ENCODE measurements around the gene RHCG. TPM values are rescaled to one million over a fixed set of nuclear protein-coding genes. Genes with fewer than 3 reads are reported as not detected.

Gene RHCG
- total and polyA plus RNA-seq, 2 of the 13 experiments (the other 11 are each of a cell fraction or from before 2014, with no cell fraction given) = not detected

DNA sequence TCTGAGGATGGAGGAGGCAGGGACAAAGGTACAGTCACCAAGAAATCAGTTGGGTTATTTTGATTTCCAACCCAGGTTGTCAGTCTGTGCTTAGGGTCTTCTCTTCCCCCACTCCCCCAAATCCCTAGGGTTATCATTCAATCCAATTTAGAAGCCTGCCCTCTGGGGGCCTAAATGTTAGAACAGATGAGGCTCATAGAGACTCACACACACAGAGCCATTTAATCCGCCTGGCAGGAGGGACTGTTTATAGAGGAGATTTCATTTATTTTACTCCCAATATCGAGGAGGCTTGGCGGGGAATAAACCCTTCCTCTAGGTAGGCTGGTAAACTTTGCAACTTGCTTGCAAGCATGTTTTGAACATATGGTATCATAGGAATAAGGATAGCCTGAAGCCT lies 52.8 kb downstream of the RHCG start (continued):
- TF ChIP-seq, protein P1, sequence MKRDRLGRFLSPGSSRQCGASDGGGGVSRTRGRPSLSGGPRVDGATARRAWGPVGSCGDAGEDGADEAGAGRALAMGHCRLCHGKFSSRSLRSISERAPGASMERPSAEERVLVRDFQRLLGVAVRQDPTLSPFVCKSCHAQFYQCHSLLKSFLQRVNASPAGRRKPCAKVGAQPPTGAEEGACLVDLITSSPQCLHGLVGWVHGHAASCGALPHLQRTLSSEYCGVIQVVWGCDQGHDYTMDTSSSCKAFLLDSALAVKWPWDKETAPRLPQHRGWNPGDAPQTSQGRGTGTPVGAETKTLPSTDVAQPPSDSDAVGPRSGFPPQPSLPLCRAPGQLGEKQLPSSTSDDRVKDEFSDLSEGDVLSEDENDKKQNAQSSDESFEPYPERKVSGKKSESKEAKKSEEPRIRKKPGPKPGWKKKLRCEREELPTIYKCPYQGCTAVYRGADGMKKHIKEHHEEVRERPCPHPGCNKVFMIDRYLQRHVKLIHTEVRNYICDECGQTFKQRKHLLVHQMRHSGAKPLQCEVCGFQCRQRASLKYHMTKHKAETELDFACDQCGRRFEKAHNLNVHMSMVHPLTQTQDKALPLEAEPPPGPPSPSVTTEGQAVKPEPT (CRISPR knock-in tag; IDR thresholded peaks at IDR 0.05; ENCODE audit: low read depth) = no peak
- TF ChIP-seq ZNF160 (CRISPR knock-in tag; IDR thresholded peaks at IDR 0.05) = no peak
- TF ChIP-seq, protein P2, sequence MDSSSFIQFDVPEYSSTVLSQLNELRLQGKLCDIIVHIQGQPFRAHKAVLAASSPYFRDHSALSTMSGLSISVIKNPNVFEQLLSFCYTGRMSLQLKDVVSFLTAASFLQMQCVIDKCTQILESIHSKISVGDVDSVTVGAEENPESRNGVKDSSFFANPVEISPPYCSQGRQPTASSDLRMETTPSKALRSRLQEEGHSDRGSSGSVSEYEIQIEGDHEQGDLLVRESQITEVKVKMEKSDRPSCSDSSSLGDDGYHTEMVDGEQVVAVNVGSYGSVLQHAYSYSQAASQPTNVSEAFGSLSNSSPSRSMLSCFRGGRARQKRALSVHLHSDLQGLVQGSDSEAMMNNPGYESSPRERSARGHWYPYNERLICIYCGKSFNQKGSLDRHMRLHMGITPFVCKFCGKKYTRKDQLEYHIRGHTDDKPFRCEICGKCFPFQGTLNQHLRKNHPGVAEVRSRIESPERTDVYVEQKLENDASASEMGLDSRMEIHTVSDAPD (CRISPR knock-in tag; IDR thresholded peaks at IDR 0.05) = no peak
- TF ChIP-seq, protein P3, sequence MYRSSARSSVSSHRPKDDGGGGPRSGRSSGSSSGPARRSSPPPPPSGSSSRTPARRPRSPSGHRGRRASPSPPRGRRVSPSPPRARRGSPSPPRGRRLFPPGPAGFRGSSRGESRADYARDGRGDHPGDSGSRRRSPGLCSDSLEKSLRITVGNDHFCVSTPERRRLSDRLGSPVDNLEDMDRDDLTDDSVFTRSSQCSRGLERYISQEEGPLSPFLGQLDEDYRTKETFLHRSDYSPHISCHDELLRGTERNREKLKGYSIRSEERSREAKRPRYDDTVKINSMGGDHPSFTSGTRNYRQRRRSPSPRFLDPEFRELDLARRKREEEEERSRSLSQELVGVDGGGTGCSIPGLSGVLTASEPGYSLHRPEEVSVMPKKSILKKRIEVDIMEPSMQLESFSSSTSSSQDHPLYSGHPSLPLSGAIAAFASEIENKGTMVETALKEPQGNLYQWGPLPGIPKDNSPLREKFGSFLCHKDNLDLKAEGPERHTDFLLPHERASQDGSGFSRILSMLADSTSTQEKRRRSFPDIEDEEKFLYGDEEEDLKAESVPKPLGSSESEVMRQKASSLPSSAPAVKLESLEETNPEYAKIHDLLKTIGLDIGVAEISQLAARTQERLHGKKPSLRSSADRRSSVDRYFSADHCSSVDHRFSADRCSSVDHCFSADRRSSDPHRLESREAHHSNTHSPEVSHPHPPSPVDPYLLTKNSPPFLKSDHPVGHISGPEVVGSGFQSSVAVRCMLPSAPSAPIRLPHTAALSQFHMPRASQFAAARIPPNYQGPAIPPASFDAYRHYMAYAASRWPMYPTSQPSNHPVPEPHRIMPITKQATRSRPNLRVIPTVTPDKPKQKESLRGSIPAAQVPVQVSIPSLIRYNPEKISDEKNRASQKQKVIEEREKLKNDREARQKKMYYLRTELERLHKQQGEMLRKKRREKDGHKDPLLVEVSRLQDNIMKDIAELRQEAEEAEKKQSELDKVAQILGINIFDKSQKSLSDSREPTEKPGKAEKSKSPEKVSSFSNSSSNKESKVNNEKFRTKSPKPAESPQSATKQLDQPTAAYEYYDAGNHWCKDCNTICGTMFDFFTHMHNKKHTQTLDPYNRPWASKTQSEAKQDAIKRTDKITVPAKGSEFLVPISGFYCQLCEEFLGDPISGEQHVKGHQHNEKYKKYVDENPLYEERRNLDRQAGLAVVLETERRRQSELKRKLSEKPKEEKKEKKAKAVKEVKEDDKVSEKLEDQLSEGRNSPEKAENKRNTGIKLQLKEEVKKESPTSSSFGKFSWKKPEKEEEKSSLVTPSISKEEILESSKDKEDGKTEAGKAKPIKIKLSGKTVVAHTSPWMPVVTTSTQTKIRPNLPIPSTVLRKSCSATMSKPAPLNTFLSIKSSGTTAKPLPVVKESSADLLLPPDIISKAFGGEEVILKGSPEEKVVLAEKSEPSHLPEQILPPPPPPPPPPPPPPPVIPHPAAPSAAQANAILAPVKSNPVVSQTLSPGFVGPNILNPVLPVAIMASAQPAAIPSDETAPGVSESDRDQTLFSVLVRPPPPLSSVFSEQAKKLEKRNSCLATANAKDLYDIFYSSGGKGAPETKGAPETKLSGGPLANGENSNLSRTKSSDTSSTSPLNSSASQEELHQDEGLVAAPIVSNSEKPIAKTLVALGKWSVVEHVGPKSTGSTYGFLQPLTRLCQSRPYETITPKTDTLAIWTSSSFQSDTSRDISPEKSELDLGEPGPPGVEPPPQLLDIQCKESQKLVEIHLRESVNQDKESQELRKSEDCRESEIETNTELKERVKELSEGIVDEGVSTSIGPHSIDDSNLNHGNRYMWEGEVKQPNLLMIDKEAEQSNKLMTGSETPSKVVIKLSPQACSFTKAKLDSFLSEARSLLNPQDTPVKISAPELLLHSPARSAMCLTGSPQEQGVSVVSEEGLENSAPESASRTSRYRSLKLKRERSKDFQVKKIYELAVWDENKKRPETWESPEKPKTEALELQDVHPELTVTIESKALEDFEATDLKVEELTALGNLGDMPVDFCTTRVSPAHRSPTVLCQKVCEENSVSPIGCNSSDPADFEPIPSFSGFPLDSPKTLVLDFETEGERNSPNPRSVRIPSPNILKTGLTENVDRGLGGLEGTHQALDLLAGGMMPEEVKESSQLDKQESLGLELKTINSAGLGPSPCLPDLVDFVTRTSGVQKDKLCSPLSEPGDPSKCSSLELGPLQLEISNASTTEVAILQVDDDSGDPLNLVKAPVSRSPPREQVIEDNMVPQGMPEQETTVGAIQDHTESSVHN (CRISPR knock-in tag; IDR thresholded peaks at IDR 0.05) = no peak
- no peak for TF ChIP-seq CHCHD3 (CRISPR knock-in tag; IDR thresholded peaks at IDR 0.05)
- TF ChIP-seq, protein P4, sequence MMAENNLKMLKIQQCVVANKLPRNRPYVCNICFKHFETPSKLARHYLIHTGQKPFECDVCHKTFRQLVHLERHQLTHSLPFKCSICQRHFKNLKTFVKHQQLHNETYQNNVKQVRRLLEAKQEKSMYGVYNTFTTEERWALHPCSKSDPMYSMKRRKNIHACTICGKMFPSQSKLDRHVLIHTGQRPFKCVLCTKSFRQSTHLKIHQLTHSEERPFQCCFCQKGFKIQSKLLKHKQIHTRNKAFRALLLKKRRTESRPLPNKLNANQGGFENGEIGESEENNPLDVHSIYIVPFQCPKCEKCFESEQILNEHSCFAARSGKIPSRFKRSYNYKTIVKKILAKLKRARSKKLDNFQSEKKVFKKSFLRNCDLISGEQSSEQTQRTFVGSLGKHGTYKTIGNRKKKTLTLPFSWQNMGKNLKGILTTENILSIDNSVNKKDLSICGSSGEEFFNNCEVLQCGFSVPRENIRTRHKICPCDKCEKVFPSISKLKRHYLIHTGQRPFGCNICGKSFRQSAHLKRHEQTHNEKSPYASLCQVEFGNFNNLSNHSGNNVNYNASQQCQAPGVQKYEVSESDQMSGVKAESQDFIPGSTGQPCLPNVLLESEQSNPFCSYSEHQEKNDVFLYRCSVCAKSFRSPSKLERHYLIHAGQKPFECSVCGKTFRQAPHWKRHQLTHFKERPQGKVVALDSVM (CRISPR knock-in tag; IDR thresholded peaks at IDR 0.05) = no peak
- no peak for TF ChIP-seq ATF7-NPFF (CRISPR knock-in tag; IDR thresholded peaks at IDR 0.05; ENCODE audit: low read depth)
- no peak for TF ChIP-seq ZNF282 (IDR thresholded peaks at IDR 0.05; ENCODE audit: partially characterized antibody)
- TF ChIP-seq, protein P5, sequence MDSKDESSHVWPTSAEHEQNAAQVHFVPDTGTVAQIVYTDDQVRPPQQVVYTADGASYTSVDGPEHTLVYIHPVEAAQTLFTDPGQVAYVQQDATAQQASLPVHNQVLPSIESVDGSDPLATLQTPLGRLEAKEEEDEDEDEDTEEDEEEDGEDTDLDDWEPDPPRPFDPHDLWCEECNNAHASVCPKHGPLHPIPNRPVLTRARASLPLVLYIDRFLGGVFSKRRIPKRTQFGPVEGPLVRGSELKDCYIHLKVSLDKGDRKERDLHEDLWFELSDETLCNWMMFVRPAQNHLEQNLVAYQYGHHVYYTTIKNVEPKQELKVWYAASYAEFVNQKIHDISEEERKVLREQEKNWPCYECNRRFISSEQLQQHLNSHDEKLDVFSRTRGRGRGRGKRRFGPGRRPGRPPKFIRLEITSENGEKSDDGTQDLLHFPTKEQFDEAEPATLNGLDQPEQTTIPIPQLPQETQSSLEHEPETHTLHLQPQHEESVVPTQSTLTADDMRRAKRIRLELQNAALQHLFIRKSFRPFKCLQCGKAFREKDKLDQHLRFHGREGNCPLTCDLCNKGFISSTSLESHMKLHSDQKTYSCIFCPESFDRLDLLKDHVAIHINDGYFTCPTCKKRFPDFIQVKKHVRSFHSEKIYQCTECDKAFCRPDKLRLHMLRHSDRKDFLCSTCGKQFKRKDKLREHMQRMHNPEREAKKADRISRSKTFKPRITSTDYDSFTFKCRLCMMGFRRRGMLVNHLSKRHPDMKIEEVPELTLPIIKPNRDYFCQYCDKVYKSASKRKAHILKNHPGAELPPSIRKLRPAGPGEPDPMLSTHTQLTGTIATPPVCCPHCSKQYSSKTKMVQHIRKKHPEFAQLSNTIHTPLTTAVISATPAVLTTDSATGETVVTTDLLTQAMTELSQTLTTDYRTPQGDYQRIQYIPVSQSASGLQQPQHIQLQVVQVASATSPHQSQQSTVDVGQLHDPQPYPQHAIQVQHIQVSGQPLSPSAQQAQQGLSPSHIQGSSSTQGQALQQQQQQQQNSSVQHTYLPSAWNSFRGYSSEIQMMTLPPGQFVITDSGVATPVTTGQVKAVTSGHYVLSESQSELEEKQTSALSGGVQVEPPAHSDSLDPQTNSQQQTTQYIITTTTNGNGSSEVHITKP (CRISPR knock-in tag; IDR thresholded peaks at IDR 0.05; ENCODE audit: low read depth) = no peak
- TF ChIP-seq ZNF44 (CRISPR knock-in tag; IDR thresholded peaks at IDR 0.05) = no peak
- no peak for TF ChIP-seq ZNF143 (CRISPR knock-in tag; IDR thresholded peaks at IDR 0.05)
- TF ChIP-seq TARDBP (CRISPR knock-in tag; IDR thresholded peaks at IDR 0.05) = no peak
